H9 (cell line): ENCODE results near the gene KRTAP5-7. TPM values are rescaled to one million over a fixed set of nuclear protein-coding genes. Genes with fewer than 3 reads are reported as not detected.

Experiments used
- DNase-seq: peaks from one replicate; pipeline ENCODE4 v3.0.0-alpha.2; 2017
- H2AFZ ChIP-seq: one replicate; pipeline ENCODE4 v1.6.1; 2013; ENCODE audit warnings: mild to moderate bottlenecking, low read length, control low read depth, moderate library complexity
- H2AK5ac ChIP-seq: 2 replicates; pipeline ENCODE4 v1.6.1; 2013; ENCODE audit warnings: low read length, control low read depth, mixed read lengths; ENCODE audit not compliant: insufficient read length
- H2BK120ac ChIP-seq: one replicate; pipeline ENCODE4 v1.6.1; 2013; ENCODE audit warnings: low read depth, mild to moderate bottlenecking, low read length, control low read depth, inconsistent platforms; ENCODE audit not compliant: poor library complexity, severe bottlenecking
- H2BK12ac ChIP-seq: 2 replicates; pipeline ENCODE4 v1.6.1; 2013; ENCODE audit warnings: low read length, control low read depth, mixed read lengths, low read depth; ENCODE audit not compliant: insufficient read length
- H2BK15ac ChIP-seq: 2 replicates; pipeline ENCODE4 v1.6.1; 2013; ENCODE audit warnings: low read depth, low read length, control low read depth
- H2BK20ac ChIP-seq: one replicate; pipeline ENCODE4 v1.6.1; 2013; ENCODE audit warnings: low read depth, mild to moderate bottlenecking, low read length, control low read depth, inconsistent platforms; ENCODE audit not compliant: poor library complexity, severe bottlenecking
- H2BK5ac ChIP-seq: 2 replicates; pipeline ENCODE4 v1.6.1; 2013; ENCODE audit warnings: low read length, control low read depth, mixed read lengths; ENCODE audit not compliant: insufficient read length
- H3K14ac ChIP-seq: 2 replicates; pipeline ENCODE4 v1.6.1; 2013; ENCODE audit warnings: low read length, control low read depth; ENCODE audit not compliant: insufficient read depth
- H3K18ac ChIP-seq: 2 replicates; pipeline ENCODE4 v1.6.1; 2013; ENCODE audit warnings: low read depth, mild to moderate bottlenecking, mixed read lengths, low read length, control low read depth; ENCODE audit not compliant: insufficient read length
- H3K23ac ChIP-seq: 2 replicates; pipeline ENCODE4 v1.6.1; 2013; ENCODE audit warnings: low read length, control low read depth, mixed read lengths, low read depth; ENCODE audit not compliant: insufficient read length
- H3K23me2 ChIP-seq: 2 replicates; pipeline ENCODE4 v1.6.1; 2013; ENCODE audit warnings: low read depth, mild to moderate bottlenecking, mixed read lengths, low read length, control low read depth; ENCODE audit not compliant: insufficient read length, poor library complexity, severe bottlenecking
- H3K27ac ChIP-seq: 2 replicates; pipeline ENCODE4 v1.5.1; 2013; ENCODE audit warnings: low read length, control low read depth, mixed read lengths, low read depth; ENCODE audit not compliant: insufficient read length
- H3K27me3 ChIP-seq: 2 replicates; pipeline ENCODE4 v1.6.1; 2013; ENCODE audit warnings: low read length, control low read depth, inconsistent platforms; ENCODE audit not compliant: insufficient read depth
- H3K4ac ChIP-seq: 2 replicates; pipeline ENCODE4 v1.6.1; 2013; ENCODE audit warnings: low read depth, mild to moderate bottlenecking, control low read depth, inconsistent platforms, low read length, moderate library complexity
- H3K4me1 ChIP-seq: 2 replicates; pipeline ENCODE4 v1.6.1; 2013; ENCODE audit warnings: low read length, control low read depth, inconsistent platforms; ENCODE audit not compliant: insufficient read depth
- H3K4me2 ChIP-seq: 2 replicates; pipeline ENCODE4 v1.6.1; 2013; ENCODE audit warnings: low read length, control low read depth, mixed read lengths; ENCODE audit not compliant: insufficient read length, insufficient read depth
- H3K56ac ChIP-seq: 2 replicates; pipeline ENCODE4 v1.6.1; 2013; ENCODE audit warnings: low read depth, mild to moderate bottlenecking, mixed read lengths, low read length, control low read depth; ENCODE audit not compliant: insufficient read length
- H3K79me1 ChIP-seq: 2 replicates; pipeline ENCODE4 v1.6.1; 2013; ENCODE audit warnings: low read depth, mild to moderate bottlenecking, moderate library complexity, low read length, control low read depth, inconsistent platforms; ENCODE audit not compliant: insufficient read depth, poor library complexity, severe bottlenecking
- H3K79me2 ChIP-seq: 2 replicates; pipeline ENCODE4 v1.6.1; 2013; ENCODE audit warnings: low read length, control low read depth, inconsistent platforms; ENCODE audit not compliant: insufficient read depth
- H3K9ac ChIP-seq: 2 replicates; pipeline ENCODE4 v1.6.1; 2013; ENCODE audit warnings: low read length, control low read depth, mixed read lengths; ENCODE audit not compliant: insufficient read length; ENCODE audit errors: extremely low read depth
- H3K9me3 ChIP-seq: one replicate; pipeline ENCODE4 v1.6.1; 2013; ENCODE audit warnings: low read depth, low read length, inconsistent platforms; ENCODE audit not compliant: control insufficient read depth
- H3T11ph ChIP-seq: one replicate; pipeline ENCODE4 v1.6.1; 2013; ENCODE audit warnings: mild to moderate bottlenecking, low read length, control low read depth, inconsistent platforms
- H4K20me1 ChIP-seq: one replicate; pipeline ENCODE4 v1.6.1; 2013; ENCODE audit not compliant: control insufficient read depth, insufficient read length, insufficient read depth
- H4K5ac ChIP-seq: 2 replicates; pipeline ENCODE4 v1.6.1; 2013; ENCODE audit warnings: low read depth, mild to moderate bottlenecking, mixed read lengths, low read length, control low read depth; ENCODE audit not compliant: insufficient read length
- H4K8ac ChIP-seq: replicated peaks from 2 replicates; pipeline ENCODE4 v1.6.1; 2013; ENCODE audit warnings: low read length, control low read depth, mixed read lengths, low read depth; ENCODE audit not compliant: insufficient read length
- H4K91ac ChIP-seq: 2 replicates; pipeline ENCODE4 v1.6.1; 2013; ENCODE audit warnings: low read depth, mild to moderate bottlenecking, moderate library complexity, mixed read lengths, low read length, control low read depth; ENCODE audit not compliant: insufficient read length
- H3K27ac Mint-ChIP-seq, 3 experiments: 2 replicates in 2 of 3; 3 replicates in 1 of 3; pipeline ENCODE4 v1.8.0; 2020 to 2021; ENCODE audit warnings: mixed read lengths in 3 of 3, mild to moderate bottlenecking in 1 of 3, moderate library complexity in 1 of 3
- H3K27me3 Mint-ChIP-seq: 2 replicates; pipeline ENCODE4 v1.8.0; 2021; ENCODE audit warnings: low read depth, mild to moderate bottlenecking, moderate library complexity, mixed read lengths
- H3K36me3 Mint-ChIP-seq, 3 experiments: 2 replicates in 2 of 3; 3 replicates in 1 of 3; pipeline ENCODE4 v1.8.0; 2020 to 2021; ENCODE audit warnings: low read depth in 3 of 3, mixed read lengths in 3 of 3; ENCODE audit not compliant: insufficient read depth in 1 of 3
- H3K4me1 Mint-ChIP-seq, 2 experiments: 2 replicates each; pipeline ENCODE4 v1.8.0; 2020; ENCODE audit warnings: mixed read lengths in 2 of 2
- H3K4me3 Mint-ChIP-seq, 2 experiments: 2 replicates in 1 of 2; 3 replicates in 1 of 2; pipeline ENCODE4 v1.8.0; 2020 to 2021; ENCODE audit warnings: mild to moderate bottlenecking in 2 of 2, mixed read lengths in 2 of 2, moderate library complexity in 1 of 2
- H3K9me3 Mint-ChIP-seq, 2 experiments: 2 replicates in 1 of 2; 3 replicates in 1 of 2; pipeline ENCODE4 v1.8.0; 2020; ENCODE audit warnings: mild to moderate bottlenecking in 2 of 2, mixed read lengths in 2 of 2, moderate library complexity in 1 of 2
- CTCF ChIP-seq: fragments of 200-600 bp; sonication (generic); conservative IDR thresholded peaks from 3 replicates; pipeline ENCODE4 v1.8.0; 2021; ENCODE audit warnings: antibody characterized with exemption, mild to moderate bottlenecking
- WGBS: extraction: QIAGEN DNeasy Blood & Tissue Kit; methylation state at CpG from one replicate; pipeline ENCODE4 v1.1.7; 2013; ENCODE audit warnings: missing lambda C conversion rate, low lambda C conversion rate, mixed read lengths; ENCODE audit not compliant: insufficient read length; ENCODE audit errors: extremely low coverage; 5-methylcytosine and 5-hydroxymethylcytosine counted together
- total RNA-seq: library from RNA; stranded (reverse); gene quantifications from 2 replicates; pipeline ENCODE4 v1.2.1, GENCODE V29; 2021

The KRTAP5-7 gene
- total RNA-seq, 1 experiment from 2014 or later: not detected

GRCh38 chr11:71525188-71525937 lies 1.7 kb upstream of the KRTAP5-7 start:
- DNase-seq: no peak

More at GRCh38 chr11:71525188-71525937, 1.7 kb upstream of the KRTAP5-7 start:
- Mint-ChIP-seq H3K4me1 (no peaks in the 10 kb centered on the region; a peak in 1 of 4 replicates), H3K27me3 (peaks cover 6% of the 10 kb centered on the region; the same call in 1 of the 2 replicates), H3K9me3 (peaks cover 0 to 4% of the 10 kb centered on the region in 2 experiments; a peak in 1 of 5 replicates), H3K4me3 (no peak overlapping the region), H3K27ac (no peak overlapping the region), H3K36me3 (no peaks in the 10 kb centered on the region)
- no peak overlapping the region for H2AFZ ChIP-seq
- no peak overlapping the region for H3K4ac ChIP-seq
- H4K8ac ChIP-seq: no peak overlapping the region
- H4K5ac ChIP-seq: no peak overlapping the region
- no peaks in the 10 kb centered on the region for H3K23me2 ChIP-seq
- H3K4me2 ChIP-seq: no peak overlapping the region
- no peak overlapping the region for H2BK120ac ChIP-seq
- no peak for TF ChIP-seq CTCF
- H3K4me1 ChIP-seq: no peaks in the 10 kb centered on the region
- H3K56ac ChIP-seq: no peak overlapping the region
- H4K91ac ChIP-seq: no peak overlapping the region
- H2BK5ac ChIP-seq: no peak overlapping the region
- H3K23ac ChIP-seq: no peak overlapping the region
- H3T11ph ChIP-seq: no peak overlapping the region
- H3K14ac ChIP-seq: no peak overlapping the region
- no peaks in the 10 kb centered on the region for H3K27me3 ChIP-seq
- no peak overlapping the region for H2BK15ac ChIP-seq
- H3K79me2 ChIP-seq: no peaks in the 10 kb centered on the region
- H3K9me3 ChIP-seq: no peaks in the 10 kb centered on the region
- H3K18ac ChIP-seq: no peak overlapping the region
- H2BK12ac ChIP-seq: no peak overlapping the region
- no peaks in the 10 kb centered on the region for H4K20me1 ChIP-seq
- H2BK20ac ChIP-seq: no peak overlapping the region
- no peak overlapping the region for H2AK5ac ChIP-seq
- no peak overlapping the region for H3K27ac ChIP-seq
- no peaks in the 10 kb centered on the region for H3K79me1 ChIP-seq
- H3K9ac ChIP-seq: no peak overlapping the region
- WGBS: no CpG with 5 or more reads among the region's 3 CpGs
